Kidney capillary endothelial cell (primary cell): Measurements from ENCODE around the gene KIN.
"Not testable (repeated sequence)": the region's sequence is repeated elsewhere in the genome, so short reads cannot be mapped to it uniquely, and the experiment has no call there.

ENCODE experiments used
- DNase-seq: peaks from one replicate; pipeline ENCODE4 v3.0.0-alpha.2; 2018; ENCODE audit warnings: low spot score

The KIN gene

GRCh38 chr10:7794251-7795026, 6.6 kb upstream of the KIN start:
- DNase-seq: no peak

GRCh38 chr10:7792541-7792940, 4.7 kb upstream of the KIN start:
- no peak for DNase-seq

DNA sequence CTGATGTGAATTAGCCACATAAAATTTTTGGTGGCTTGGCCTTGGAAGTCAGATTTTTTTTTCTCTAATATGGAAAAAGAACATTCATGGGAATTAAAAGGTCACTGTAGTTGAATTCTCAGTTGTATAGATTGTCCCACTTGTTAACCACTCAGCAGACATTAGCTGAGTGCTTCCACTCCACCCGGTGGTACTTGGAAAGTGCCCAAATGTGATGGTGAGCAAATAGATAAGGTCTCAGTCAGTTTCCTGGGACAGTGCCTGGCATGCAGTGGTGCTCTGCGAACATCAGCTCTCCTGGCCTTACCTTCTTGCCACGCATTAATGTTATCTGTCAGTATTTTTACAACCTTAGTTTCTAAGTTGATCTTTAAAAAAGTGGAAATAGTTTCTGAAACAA, 1.6 kb upstream of the KIN start:
- DNase-seq: peak; percentile 26

GRCh38 chr10:7788639-7789286, 970 bp upstream of the KIN start:
- no peak for DNase-seq

DNA sequence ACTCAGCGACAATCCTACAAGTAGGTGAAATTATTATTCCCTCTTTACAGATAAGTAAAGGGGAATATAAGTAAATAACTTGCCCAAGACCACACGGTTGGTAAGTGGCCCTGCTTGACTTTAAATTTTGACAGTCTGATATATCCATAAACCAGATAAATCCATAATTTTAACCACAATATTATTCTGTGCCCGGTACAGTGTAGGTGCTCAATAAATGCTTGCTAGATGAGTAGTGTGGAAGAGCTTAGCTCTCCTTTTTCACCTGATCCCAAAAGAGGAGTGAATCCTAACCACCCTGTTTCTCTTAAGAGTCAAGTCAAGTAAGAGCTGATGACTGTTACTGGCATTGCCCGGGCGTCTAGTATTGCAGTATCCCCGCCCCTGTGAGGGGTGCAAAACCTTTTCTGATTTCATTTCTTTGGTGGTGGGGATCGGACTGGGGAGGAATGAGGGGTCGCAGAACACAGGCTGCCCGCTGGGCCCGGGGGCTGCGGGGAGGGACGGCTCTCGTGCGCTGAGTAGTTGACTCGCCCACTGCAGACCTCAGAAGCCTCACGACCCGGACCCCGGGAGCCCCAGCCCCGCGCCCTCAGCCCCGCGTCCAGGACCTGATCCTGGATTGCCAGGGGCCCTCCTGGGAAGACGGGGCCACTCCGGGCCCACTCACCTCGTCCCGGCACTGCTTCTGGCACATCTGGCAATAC, 490 bp downstream of the KIN start:
- DNase-seq: no peak

- DNase-seq: no peak
Measured at GRCh38 chr10:7786430-7786829, 1.4 kb downstream of the KIN start.

DNA sequence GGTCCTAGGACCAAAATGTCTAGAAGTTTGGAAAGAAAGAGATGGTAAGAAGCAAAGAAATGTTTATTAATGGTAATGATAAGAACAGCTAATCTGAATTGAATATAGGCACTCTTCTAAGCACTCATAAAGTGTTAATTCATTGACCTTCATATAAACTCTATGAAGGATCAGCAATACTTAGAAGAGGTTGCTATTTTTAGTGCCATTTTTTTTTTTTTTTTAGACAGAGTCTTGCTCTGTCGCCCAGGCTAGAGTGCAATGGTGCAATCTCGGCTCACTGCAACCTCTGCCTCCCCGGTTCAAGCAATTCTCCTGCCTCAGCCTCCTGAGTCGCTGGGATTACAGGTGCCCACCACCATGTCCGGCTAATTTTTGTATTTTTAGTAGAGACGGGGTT, 5.6 kb downstream of the KIN start:
- not testable (repeated sequence) for DNase-seq

GRCh38 chr10:7776777-7777176, 11.0 kb downstream of the KIN start:
- DNase-seq: no peak

GRCh38 chr10:7773845-7774801, 13.7 kb downstream of the KIN start:
- DNase-seq: no peak

- DNase-seq: no peak
Measured at GRCh38 chr10:7768417-7768816, 19.4 kb downstream of the KIN start.

DNA sequence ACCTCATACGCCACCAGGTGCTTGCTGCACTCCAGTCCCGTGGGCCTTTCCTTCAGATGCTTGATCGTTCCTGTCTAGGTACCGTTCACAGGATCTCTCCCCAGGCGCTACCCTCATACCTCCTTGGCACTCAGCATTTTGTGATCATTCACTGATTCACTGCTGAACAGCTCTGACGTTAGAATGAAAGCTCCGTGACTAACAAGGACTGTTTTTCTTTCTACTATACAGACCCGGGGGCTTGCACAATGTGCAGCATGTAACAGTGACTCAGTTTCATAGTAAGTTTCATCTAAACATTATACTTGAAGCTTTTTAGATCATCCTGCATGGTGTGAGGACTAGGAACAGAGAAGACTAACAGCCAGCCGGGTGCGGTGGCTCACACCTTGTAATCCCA, 20.6 kb downstream of the KIN start:
- no peak for DNase-seq

DNA sequence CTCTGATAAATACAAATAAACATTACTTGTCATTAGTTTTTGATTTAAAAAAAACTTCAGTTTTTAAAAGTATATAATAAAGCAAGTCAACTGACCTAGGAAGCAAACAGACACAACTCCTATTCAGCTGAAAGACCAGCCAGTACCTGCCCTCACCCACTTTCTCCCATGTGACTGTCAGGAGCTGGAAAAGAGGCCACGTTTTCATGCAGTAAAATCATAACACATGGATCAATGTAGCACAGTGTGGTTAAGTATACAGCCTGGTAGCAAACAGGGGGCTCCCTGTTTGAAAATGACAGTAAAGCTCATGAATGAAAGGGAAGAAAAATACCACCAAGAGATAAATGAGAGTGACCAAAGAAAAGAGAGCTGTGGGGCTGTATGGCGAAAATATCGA, 21.6 kb downstream of the KIN start:
- DNase-seq: no peak

- no peak for DNase-seq
Measured at GRCh38 chr10:7763929-7764328, 23.9 kb downstream of the KIN start.

- peak; percentile 16 for DNase-seq
Measured at GRCh38 chr10:7756360-7756992, 31.3 kb downstream of the KIN start.

DNA sequence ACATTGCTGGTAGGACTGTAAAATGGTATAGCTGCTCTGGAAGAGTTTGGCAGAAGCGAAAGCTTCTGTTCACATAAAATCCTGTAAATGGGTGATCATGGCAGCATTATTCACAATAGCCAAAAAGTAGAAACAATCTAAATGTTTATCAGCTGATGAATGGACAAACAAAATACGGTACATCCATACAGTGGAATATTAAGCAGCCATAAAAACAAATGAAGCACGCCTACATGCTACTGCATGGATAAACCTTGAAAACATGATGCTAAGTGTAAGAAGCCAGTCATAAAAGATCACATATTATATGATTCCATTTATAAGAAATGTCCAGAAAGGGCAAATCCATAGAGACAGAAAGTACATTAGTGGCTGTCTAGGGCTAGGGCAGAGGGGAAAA, 32.7 kb downstream of the KIN start:
- no peak for DNase-seq

GRCh38 chr10:7752251-7752650, 35.5 kb downstream of the KIN start:
- no peak for DNase-seq

DNA sequence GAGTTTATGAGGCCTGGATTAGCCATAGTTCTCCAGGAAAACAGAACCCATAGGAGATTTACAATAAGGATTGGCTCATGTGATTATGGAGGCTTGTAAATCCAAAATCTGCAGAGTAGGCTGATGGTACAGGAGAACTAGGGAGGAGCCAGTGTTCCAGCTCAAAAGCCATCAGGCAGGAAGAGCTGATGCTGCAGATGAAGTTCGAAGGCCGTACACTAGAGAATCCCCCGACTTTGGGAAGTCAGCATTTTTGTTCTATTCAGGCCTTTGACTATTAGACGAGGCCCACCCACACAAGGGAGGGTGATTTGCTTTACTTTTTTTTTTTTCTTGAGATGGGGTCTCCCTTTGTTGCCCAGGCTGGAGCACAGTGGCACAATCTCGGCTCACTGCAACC, 37.6 kb downstream of the KIN start:
- DNase-seq: no peak

DNA sequence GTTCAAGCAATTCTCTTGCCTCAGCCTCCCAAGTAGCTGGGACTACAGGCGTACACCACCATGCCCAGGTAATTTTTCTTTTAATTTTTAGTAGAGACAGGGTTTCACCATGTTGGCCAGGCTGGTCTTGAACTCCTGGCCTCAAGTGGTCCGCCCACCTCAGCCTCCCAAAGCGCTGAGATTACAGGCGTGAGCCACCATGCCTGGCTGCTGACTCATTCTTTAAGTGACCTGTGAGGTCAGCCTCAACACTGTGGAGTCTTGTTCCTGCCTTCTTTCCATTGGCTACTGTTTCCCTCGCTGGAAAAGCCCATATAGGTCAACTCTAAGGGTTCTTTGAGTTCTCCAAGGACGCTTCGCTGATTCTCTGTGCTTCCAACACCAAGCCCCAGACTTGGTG, 39.2 kb downstream of the KIN start:
- not testable (repeated sequence) for DNase-seq

DNA sequence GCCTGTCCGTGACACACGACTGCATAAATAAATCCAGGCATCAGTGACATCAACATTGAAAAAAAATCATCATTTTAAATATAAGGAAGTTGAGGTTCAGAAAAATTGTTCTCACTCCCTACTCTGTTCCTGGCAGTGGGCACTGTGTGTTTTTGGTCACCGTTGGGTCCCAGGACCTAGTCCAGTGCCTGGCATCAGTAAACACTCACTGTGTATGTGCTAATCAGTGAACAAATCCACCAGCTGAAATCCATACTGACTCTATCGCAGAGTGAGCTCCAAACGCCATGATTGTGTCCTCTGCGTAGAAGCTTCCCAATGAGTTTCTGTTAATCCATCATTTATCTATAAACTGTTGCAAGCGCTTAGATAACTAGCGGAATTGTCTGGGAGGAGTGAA, 43.5 kb downstream of the KIN start:
- DNase-seq: no peak

- no peak for DNase-seq
Measured at GRCh38 chr10:7738536-7739407, 49.0 kb downstream of the KIN start.

DNA sequence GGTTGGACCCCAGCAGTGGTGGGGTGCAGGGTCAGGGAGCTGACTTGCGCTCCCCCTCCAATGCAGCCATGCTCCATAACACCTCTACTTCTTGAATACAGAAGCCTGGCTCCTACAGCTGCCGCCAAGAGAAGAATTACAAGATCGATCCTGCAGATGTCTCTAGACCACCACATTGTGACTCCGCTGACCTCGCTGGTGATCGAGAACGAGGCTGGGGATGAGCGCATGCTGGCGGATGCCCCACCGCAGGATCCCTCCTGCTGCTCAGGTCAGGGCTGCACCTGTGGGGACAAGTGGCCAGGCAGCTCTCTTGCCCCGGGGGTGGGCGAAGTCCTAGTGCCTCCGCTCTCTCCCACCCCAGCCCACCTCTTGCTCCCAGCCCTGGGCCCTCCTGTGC, 53.0 kb downstream of the KIN start:
- no peak for DNase-seq
